NCI-H1930 (cell line): ENCODE measurements around the gene ALDH1A3.

Experiments used
- DNase-seq, 2 experiments: peaks; one replicate each; lab custom pipeline; 2025; lab: John Stamatoyannopoulos, UW

ALDH1A3 gene

DNA sequence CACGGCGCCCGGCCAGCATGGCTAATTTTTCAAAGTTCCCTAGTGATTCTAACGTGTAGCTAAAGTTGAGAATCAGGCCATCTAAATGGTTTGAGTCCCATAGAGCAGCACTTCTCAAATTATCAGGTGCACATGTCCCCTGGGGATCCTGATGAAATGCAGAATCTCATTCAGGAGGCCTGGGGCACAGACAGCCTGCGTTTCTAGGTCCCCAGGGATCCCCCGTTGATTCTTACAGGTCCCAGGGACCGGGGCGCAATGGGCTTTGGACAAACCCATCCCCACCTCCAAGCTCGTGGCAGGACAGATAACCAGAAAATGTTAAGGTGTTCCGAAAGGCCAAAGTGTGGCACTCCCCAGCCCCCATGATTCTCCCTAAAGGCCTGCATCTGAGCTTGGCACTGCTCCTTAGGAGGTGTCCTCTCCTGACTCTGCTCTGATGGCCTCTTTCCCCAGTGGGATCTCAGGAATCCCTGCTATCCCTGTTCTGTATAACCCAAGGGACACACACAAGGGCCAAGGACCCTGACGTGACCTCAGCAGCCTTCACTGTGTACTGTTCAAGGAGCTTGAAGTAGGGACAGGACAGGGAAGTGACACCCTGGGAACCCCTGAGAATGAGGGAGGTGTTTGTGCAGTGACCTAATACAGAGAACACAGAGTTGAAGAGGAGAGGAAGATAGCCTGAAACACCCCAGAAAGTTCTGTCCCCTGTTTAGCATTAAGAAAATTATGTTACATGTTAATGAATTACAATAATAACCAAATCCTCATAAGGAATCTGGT is 47.5 kb downstream of the ALDH1A3 start:
- no peak for DNase-seq

DNA sequence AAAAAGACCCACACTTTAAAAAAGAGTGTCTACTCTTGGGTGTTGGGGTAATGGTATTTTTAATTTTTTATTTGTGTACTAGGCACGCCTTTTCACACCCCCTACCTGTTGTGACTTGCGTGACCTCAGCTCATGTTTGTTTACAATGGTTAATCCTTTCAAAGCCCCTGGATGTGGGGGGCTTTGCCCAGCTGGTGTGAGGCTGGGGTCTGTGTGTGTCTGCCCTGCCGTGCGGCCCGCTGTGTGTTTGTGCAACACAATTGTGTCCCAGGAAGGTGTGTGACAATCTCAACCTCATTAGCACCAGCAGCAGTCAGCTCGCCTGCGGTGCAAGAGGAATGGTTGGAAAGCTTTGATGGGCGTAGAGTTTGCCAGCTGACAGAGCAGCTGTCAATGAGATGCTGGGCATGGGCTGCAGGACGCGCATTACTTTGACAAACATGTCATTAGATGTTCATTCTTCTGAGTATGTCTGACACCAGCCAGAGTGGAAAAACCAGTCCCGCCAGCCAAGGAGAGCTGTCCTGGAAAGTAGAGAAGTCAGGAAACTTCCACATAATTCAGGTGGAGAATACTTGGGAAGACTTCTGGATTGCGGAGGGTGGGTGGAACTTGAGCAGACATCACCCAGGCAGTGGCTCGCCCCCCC is 49.1 kb downstream of the ALDH1A3 start:
- no peak for DNase-seq

DNA sequence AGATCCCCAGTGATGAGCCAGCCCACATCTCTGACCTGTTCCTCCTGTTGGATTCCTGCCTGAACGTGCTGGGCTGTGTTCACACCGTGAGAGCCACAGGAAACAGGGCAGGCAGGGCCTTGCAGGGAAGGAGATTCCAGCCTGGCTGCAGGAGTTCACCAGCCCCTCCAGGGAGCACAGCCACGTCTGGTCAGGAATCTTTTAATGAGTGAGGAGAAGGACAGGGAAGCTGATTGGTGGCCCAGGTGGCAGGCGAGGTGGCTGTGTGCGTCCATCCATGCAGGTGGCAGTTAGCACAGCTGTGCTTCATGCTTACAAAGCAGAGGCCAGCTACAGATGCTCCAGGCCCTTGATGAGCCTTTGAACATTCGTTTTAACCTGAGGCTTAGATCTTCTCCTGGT is 50.0 kb downstream of the ALDH1A3 start:
- no peak for DNase-seq

DNA sequence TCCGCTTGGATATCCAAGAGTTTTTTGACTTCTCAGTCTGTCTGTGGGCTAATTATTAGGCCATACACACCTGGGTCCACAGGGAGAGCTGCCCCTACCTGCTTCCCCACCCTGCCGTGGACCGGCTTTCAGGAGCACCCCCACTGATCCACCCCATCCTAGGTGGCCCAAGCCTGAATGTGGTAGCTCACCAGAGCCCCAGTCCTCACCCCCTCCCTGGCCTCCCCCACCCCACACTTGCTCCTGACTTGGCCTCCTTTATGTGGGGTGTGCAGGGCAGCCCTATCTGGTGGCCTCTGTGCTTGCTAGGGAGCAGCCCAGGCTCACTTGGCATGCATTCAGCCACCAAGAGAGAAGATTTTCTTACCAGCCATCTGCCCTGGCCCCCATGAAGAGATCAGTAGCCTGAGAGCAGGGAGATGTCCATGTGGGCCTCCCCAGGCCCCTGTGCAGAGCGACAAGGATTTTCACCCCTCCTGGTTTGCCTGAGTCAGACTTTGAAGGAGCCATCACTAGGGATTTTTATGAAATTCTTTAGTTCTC is 50.7 kb downstream of the ALDH1A3 start:
- no peak for DNase-seq

DNA sequence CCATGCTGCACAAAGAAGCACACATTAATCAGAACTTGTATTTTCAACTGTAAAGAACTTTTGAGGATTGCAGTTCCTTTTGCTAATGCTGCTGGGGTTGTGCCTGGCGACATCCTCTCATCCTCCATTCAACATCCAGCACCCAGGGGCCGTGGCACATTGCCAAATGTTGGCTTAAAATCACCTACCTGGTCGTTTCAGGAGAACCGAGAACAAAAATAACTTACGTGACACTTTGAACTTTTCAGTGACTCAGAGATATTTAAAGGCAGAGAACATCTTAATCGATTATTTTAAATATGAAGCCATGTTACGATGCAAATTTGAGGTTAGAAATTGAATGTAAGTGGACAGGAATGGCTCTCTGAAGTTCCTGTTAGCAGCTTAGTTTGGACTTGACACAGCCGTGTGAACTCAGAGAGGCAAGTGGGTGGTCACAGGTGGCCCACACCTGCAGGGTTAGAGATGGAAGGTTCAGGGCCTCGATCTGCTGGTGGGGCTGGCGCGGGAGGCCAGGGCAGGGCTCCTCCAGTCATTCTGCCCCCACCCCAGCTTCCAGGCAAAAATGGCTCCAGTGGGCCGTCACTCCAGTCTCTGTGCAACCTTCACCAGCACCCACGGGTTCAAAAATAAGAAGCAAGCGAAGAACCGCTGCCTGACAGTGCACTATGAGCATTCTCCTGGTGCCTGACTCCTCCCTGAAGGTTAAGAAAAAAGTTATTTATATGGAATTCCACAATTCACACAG is 51.7 kb downstream of the ALDH1A3 start:
- DNase-seq, result no peak

DNA sequence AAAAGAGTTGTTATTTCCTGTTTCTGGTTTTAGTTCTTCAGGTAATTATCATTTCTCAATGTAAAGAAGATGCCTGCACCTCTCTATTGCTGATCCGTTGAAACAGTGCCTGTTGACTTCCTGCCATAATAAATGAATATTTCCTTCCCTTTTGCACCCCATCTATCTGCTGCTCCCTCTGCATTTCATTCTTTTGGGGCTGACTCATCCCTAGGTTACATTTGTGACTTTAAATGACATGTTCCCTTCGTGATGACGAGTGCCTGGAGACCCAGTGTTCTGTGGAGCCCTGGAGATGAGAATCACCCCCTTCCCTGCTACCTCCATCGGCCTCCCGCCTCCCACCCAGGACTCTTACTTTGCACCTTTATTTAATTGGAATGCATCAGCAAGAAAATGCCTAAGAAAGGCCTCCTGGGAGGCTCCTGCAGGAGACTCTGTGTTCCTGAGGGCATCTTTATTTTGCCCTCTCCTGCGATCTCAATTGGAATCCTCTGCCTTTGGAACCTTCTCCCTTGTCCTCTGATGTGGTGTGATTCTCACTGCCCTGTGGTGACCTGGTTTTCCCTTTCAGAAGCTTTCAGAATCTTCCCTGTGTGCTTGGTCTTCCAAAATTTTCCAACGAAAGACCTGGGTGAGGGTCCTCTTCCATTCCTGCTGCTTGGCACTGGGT is 53.2 kb downstream of the ALDH1A3 start:
- DNase-seq, result no peak

DNA sequence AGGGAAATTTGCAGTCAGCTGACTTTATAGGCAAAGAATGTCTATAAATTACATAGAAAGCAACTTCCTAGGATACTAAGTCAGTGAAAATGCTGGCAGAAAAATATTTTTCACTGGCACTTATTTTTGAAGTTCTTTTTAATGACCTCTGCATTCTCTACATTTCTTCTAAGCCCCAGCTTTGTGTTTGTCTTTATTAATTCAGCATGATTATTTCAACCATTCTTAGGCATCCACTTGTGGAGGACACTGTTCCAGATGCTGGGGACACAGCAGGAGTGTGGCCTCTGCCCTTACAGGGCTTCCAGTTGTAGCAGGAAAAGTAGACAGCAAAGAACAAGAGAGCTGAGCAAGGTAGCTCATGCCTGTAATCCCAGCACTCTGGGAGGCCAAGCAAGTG is 54.5 kb downstream of the ALDH1A3 start:
- no peak for DNase-seq

DNA sequence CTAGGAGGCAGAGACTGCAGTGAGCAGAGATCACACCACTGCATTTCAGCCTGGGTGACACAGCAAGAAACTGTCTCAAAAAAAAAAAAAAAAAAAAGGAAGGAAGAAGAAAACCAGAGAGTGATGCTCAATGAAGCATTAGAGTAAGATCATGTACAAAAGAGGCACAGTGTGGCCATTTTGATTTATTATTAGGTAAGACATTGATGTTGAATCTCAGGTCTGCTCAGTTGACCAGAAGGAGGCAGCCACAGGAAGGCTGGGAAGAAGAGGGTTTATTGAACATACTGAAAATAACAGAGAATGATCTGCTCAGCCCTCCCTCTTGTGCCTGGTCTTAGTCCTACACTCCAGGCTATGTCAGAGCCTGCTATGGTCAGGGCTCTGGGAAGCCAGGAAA is 55.1 kb downstream of the ALDH1A3 start:
- DNase-seq, result no peak

DNA sequence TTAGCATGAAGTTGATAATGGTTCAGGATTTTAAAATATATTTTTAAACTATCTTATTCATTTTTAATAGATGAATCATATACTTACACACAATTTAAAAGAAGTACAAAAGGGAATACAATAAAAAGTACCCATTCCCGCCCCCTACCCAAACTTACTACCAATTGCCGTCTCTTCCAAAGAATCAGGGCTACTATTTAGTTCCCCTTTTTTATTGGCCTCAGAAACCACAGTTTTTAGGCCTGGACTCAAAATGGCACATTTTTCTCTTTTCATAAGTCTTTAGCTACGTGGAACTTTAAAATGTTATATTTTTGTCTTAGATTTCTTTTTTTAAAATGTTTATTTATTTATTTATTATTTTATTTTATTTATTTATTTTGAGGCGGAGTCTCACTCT is 57.5 kb downstream of the ALDH1A3 start:
- no peak for DNase-seq

DNA sequence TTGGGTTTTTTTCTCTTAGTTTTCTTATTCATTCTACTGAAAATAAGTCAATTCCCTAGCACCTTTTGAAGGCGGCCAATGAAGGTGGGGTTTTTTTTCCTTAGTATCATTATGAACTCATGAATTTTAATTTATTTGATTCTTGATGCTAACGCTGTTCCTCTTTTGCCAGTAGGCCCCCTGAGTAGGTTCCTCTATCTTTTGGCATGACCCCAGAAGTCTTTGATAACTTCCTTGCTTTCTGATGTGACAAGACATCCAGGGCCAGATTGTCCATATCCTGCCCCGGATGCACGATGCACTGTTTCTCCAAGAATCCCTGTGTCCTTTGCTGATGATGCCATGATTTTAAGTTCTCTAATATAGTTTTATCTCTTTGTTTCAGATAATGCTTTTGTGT is 60.2 kb downstream of the ALDH1A3 start:
- DNase-seq, result no peak

DNA sequence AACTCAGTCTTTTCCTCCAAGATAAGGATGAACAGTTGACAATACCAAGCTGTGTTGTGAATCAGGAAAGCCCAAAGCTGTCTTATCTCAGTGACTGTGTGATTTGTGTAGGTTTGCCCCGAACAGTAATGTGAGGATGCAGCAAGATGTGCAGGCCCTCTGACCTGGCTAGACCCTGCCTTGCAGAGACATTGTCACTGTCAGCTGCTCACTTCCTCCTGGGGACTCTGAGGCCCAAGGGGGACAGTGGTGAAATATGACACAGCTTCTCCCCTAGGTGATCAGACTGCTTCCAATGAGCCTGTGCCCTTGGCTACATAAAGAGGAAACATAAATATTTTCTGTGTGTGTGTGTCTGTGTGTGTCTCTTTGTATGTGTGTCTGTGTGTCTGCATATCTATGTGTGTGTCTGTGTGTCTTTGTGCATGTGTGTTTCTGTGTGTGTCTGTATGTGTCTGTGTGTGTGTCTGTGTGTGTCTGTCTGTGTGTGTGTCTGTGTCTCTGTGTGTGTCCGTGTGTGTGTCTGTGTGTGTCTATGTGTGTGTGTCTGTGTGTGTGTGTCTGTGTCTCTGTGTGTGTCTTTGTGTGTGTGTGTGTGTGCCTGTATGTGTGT is 61.2 kb downstream of the ALDH1A3 start:
- DNase-seq, result no peak

DNA sequence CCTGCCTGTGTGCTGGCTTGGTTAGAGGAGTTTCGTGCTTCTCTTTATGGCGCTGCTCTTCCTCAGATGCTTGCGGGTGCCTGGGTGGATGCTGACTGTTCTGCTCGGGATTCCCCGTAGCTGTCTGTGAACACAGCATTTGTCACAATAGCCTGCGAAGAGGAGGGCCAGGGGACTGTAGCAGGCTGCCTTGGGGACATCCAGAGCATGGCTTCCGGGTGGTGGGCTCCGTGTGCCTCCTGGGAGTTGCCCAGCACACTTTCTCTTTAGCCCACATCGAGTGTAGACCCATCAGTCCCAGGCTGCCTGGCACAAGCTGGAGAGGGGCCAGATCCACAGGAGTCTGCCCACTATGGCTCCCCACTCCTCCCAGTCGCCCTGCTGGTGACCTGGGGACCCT is 61.9 kb downstream of the ALDH1A3 start:
- no peak for DNase-seq

DNA sequence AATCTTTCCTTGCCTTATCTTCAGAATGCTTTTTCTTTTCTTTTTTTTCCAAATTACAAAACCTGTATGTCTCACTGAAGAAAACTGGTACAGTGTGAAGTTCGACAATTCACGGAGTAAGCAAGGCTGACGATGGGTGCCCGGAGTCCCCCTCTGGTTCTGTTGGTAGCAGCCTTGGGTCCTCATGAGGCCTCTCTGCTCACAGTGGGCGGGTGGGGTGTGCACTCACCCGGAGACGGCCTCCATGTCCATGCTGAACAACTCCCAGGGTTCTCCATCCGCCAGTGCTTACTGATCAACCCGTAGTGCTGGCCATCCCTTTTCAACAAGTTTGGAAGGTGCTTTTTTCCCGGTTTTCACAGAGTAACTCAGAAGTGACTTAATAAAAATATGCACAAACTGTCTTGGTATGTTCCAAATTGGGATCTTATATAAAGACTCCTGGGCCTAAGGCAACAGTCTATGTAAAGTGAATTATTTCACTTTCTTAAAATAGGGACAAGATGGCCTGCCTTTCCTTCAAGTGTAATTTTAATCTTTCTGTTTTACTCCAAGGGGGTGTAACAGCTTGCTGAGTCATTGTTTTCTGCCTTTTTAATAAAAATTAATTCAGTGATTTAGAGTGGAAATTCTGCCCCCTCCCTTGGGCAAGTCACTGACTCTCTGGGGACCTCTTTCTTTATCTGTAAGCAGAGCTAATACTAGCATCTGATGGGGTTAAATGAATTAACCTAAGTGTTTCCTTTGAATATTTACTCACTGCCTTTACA is 63.2 kb downstream of the ALDH1A3 start:
- no peak for DNase-seq

DNA sequence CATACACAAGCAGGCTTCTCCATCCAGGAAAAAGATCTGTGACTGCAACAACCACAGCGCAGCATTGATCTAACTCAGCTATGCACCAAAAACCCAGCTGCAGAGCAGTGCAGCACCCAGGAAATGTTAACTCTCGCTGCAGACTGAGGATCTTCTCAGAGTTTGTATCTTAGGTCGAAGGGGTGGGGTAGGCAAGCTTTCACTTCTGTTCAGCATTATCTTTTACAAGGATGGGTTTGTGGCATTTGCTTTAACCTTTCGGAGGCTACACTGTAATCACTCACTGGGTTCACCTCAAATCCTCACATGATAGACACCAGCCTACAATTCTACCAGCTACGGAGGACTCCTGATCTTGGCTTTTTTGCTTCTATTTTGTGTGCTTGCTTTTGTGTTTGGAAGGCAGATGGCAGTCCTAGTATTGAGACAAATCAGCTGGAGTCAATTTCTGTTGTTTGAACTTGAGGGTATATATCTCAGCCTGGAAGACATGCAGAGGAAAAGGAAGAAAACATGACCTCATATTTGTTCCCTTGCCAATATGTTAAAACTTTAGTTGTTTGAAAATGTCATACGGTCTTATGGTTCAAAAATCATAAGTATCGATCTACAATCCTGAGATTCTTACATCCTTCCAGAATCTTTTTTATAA is 64.7 kb downstream of the ALDH1A3 start:
- no peak for DNase-seq

DNA sequence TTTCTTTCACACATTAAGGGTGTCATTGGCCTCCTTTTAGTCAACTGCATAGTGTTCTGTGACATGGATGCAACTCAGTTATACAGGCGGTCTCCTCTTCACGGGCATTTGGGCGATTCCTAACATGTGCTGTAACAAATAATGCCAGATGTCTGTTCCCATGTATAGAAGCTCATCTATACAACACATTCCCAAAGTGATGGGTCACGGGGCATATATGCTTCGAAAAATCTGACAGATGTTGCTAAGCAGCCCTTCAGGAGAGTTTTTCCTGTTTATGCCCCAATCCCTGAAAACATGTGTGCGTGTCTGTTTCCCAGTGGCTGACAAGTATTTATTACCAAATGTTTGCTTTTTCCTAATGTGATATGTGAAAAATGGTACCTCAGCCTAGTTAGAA is 65.4 kb downstream of the ALDH1A3 start:
- DNase-seq, result no peak

DNA sequence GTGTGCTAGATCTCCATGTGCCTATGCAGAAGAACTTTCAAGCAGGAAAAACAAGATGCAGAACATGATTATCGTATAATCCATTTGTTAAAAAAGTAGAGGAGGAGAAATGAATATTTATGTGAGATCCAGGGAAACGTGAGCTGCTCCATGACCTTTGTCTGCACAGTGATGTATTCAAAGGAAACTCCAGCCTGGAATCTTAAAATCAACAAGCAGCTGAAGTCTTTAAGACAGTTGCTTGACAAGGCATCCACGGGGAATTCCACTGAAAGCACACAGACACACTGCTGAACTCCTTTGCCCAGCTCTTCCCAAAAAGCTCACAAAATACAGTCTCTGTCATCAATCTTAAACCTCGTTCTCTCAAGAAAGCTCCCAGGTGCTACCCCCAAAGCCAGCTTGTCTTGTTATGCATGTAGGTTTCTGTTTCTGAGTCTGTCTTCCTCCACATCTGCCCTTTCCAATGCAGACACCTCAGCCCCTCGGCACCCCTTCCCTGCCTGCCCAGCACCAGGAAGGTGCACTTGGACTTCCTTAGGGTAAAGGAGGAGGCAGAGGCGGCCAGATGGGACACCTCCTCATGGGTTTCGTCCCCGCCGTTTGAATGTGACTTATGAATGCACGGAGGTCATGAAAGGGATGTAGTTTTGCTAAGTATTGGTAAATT is 68.3 kb downstream of the ALDH1A3 start:
- no peak for DNase-seq

DNA sequence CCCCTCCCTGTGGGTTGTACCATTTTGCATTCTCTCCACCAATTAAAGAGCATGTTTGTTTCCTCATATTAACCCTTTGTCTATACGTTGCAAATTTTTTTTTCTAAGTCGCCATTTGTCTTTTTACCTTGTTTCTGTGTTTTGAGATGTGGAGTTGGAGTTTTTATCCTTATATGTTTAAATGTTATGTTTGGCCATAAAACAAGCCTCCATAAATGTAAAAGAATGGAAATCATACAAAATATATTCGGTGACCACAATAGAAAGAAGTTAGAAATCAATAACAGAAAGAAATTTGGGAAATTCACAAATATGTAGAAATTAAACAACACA is 68.8 kb downstream of the ALDH1A3 start:
- DNase-seq, result no peak

DNA sequence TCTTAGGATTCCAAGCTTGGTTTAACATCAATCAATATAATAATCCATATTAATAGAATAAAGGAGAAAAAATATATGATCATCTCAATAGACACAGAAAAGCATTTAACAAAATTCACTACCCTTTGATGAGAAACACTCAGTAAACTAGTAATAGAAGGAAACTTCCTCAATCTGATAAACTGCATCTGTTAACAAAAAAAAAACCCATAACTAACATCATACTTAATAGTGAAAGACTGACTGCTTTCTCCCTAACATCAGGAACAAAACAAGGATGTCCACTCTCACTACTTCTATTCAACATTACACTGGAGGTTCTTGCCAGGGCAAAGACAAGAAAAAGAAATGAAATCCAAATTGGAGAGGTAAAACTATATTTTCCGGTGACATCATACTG is 70.1 kb downstream of the ALDH1A3 start:
- DNase-seq, result no peak

DNA sequence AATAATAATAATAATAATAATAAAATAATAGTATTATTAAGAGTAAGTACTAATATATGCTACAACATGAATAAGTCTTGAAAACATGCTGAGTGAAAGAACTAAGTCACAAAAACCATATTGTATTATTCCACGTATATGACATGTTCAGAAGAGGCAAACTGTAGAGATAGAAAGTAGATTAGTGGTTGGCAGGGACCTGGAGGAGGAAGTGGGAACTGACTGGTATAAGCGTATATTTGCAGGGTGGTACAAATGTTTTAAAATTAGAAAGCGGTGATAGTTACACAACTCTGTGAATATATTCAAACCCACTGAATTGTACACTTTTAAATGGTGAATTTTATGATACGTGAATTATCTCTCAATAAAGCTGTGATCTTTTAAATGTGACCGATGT is 72.3 kb downstream of the ALDH1A3 start:
- DNase-seq, result no peak

DNA sequence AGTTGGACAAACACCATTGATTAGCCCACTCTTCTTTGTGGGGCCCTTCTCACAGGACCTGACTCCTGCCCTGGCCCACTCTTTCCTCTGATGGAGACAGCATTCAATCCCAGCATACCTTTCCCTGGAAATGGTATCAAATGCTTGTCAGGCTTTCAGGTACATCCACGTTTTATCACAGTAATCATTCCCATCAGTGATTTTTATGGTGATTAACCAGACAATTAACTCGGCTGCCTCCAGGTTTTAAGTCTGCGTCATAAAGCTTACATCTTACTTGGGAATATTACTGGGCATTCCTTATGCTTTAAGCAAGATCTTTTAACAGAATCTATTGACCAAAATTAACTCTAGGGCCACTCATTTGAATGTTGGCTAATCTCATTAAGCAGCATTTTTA is 72.9 kb downstream of the ALDH1A3 start:
- no peak for DNase-seq
